Kidney epithelial cell (primary cell): ENCODE measurements around the gene COP1. TPM values are rescaled to one million over a fixed set of nuclear protein-coding genes. Genes with fewer than 3 reads are reported as not detected.

ENCODE experiments used
- DNase-seq: peaks from one replicate; pipeline ENCODE4 v3.0.0-alpha.2; 2010; ENCODE audit warnings: low read depth
- H3K27me3 ChIP-seq: 2 replicates; pipeline ENCODE4 v1.6.0; 2011; ENCODE audit warnings: low read length; ENCODE audit not compliant: control insufficient read depth, insufficient read depth
- H3K36me3 ChIP-seq: 2 replicates; pipeline ENCODE4 v1.5.1; 2011; ENCODE audit warnings: low read length; ENCODE audit not compliant: control insufficient read depth, insufficient read depth
- H3K4me3 ChIP-seq: 2 replicates; pipeline ENCODE4 v1.5.1; 2011; ENCODE audit warnings: low read depth, mild to moderate bottlenecking, control low read depth, low read length
- CTCF ChIP-seq: IDR thresholded peaks from 2 replicates; pipeline ENCODE4 v1.5.1; 2011; ENCODE audit warnings: mild to moderate bottlenecking, moderate library complexity, low read length, control low read depth, inconsistent platforms; ENCODE audit not compliant: insufficient read depth, poor library complexity, severe bottlenecking
- total RNA-seq: library from RNA; depleted of rRNA; stranded (reverse); fragments of >200 nt; gene quantifications from 2 replicates; pipeline ENCODE4 v1.2.3, GENCODE V29; 2015

Gene COP1
- total RNA-seq, 1 donor from 2014 or later = 74.2 TPM

GRCh38 chr1:176227579-176227978 lies 20.5 kb upstream of the COP1 start:
- H3K27me3 ChIP-seq = no peaks in the 10 kb centered on the region
- no peak for DNase-seq
- H3K36me3 ChIP-seq = no peaks in the 10 kb centered on the region
- no peak overlapping the region for H3K4me3 ChIP-seq
- TF ChIP-seq CTCF = no peak

- Histone ChIP-seq H3K27me3 (no peaks in the 10 kb centered on the region), H3K36me3 (no peaks in the 10 kb centered on the region), H3K4me3 (no peak overlapping the region)
- no peak for DNase-seq
- no peak for TF ChIP-seq CTCF
Measured at GRCh38 chr1:176225911-176226310, 18.8 kb upstream of the COP1 start.

- TF ChIP-seq CTCF = no peak
- no peaks in the 10 kb centered on the region for H3K36me3 ChIP-seq
- DNase-seq = no peak
- no peak overlapping the region for H3K4me3 ChIP-seq
- H3K27me3 ChIP-seq = no peaks in the 10 kb centered on the region
Measured at GRCh38 chr1:176225479-176225875, 18.4 kb upstream of the COP1 start.

GRCh38 chr1:176222196-176222595 lies 15.1 kb upstream of the COP1 start:
- Histone ChIP-seq H3K4me3 (no peak overlapping the region), H3K36me3 (no peaks in the 10 kb centered on the region), H3K27me3 (no peaks in the 10 kb centered on the region)
- TF ChIP-seq CTCF = no peak
- DNase-seq = no peak

- no peaks in the 10 kb centered on the region for H3K36me3 ChIP-seq
- H3K27me3 ChIP-seq = no peaks in the 10 kb centered on the region
- no peak for DNase-seq
- H3K4me3 ChIP-seq = no peak overlapping the region
- TF ChIP-seq CTCF = no peak
Measured at GRCh38 chr1:176220100-176220689, 13.1 kb upstream of the COP1 start.

- Histone ChIP-seq H3K27me3 (no peaks in the 10 kb centered on the region), H3K4me3 (no peak overlapping the region), H3K36me3 (no peaks in the 10 kb centered on the region)
- TF ChIP-seq CTCF = no peak
- no peak for DNase-seq
Measured at GRCh38 chr1:176217461-176218099, 10.5 kb upstream of the COP1 start.
